Measurements from ENCODE around the gene DNASE1L1. TPM values are rescaled to one million over a fixed set of nuclear protein-coding genes. Genes with fewer than 3 reads are reported as not detected.

DNASE1L1 gene
- total RNA-seq, 1 experiment from 2014 or later = 8.3 TPM

DNA sequence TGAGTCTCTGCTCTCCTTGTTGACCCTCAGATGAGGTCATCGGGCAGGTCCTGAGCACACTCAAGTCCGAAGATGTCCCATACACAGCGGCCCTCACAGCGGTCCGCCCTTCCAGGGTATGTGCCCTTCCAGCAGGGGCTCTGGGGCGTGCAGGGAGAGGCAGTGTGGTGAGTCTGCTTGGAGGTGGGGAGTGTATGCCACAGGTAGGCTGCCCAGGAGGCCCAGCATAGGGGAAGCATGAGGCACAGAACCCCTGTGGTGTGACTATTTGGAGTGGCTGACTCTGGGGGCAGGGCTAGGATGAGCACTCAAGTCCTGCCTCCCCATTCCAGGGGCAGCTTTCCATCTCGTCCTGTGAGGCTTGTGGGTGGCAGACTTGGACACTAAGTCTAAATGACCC lies 24.6 kb upstream of the DNASE1L1 start:
- H3K4me3 ChIP-seq (ENCODE audit: low read depth, low read length, poor library complexity, severe bottlenecking) = no peak overlapping the region
- peaks cover 8% of the 10 kb centered on the region for H3K36me3 ChIP-seq (ENCODE audit: insufficient read depth, low read length, poor library complexity, severe bottlenecking)
- intact Hi-C loops (cut with micrococcal nuclease; ENCODE audit: unreplicated experiment) = no loop called here
- H3K27me3 ChIP-seq (replicated peaks; ENCODE audit: insufficient read depth, low read depth, low read length, poor library complexity) = no peaks in the 10 kb centered on the region
- H3K9me3 ChIP-seq (ENCODE audit: low read depth, low read length, poor library complexity, severe bottlenecking) = no peaks in the 10 kb centered on the region
- no TSS peak for BruUV-seq (replicated peaks)
- H3K27ac ChIP-seq (ENCODE audit: low read depth, low read length, poor library complexity, severe bottlenecking) = no peak overlapping the region
- POLR2A ChIA-PET (ENCODE audit: low non-redundant PET) = no interaction called here
- CTCF ChIA-PET = no interaction called here
- peaks cover 14% of the 10 kb centered on the region for H3K4me1 ChIP-seq (ENCODE audit: insufficient read depth, low read length, poor library complexity, severe bottlenecking)
- TF ChIP-seq EZH2 (IDR thresholded peaks at IDR 0.05; ENCODE audit: borderline replicate concordance, low read depth, low read length, poor library complexity, severe bottlenecking) = no peak
- TF ChIP-seq, protein P1, sequence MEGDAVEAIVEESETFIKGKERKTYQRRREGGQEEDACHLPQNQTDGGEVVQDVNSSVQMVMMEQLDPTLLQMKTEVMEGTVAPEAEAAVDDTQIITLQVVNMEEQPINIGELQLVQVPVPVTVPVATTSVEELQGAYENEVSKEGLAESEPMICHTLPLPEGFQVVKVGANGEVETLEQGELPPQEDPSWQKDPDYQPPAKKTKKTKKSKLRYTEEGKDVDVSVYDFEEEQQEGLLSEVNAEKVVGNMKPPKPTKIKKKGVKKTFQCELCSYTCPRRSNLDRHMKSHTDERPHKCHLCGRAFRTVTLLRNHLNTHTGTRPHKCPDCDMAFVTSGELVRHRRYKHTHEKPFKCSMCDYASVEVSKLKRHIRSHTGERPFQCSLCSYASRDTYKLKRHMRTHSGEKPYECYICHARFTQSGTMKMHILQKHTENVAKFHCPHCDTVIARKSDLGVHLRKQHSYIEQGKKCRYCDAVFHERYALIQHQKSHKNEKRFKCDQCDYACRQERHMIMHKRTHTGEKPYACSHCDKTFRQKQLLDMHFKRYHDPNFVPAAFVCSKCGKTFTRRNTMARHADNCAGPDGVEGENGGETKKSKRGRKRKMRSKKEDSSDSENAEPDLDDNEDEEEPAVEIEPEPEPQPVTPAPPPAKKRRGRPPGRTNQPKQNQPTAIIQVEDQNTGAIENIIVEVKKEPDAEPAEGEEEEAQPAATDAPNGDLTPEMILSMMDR (conservative IDR thresholded peaks at IDR 0.05; ENCODE audit: low read depth, low read length) = no peak
- no peak for DNase-seq (ENCODE audit: low spot score)

DNA sequence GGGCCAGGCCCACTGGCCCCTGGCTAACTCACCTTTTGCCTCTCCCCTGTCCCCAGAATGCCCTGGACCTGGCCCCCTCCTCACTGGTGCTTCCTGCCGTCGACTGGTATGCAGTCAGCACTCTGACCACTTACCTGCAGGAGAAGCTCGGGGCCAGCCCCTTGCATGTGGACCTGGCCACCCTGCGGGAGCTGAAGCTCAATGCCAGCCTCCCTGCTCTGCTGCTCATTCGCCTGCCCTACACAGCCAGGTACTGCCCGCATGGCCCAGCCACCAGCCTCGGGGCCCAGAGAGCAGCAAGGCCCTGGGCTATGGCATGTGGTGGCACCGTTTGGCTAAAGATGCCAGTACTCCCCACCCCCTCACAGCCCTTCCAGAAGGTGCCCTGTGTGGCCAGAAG lies 23.2 kb upstream of the DNASE1L1 start:
- H3K4me1 ChIP-seq (ENCODE audit: insufficient read depth, low read length, poor library complexity, severe bottlenecking) = peaks cover 5% of the 10 kb centered on the region
- H3K9me3 ChIP-seq (ENCODE audit: low read depth, low read length, poor library complexity, severe bottlenecking) = no peaks in the 10 kb centered on the region
- POLR2A ChIA-PET (ENCODE audit: low non-redundant PET) = no interaction called here
- BruUV-seq (replicated peaks) = no TSS peak
- intact Hi-C loops (cut with micrococcal nuclease; ENCODE audit: unreplicated experiment) = no loop called here
- CTCF ChIA-PET = no interaction called here
- peaks cover 8% of the 10 kb centered on the region for H3K36me3 ChIP-seq (ENCODE audit: insufficient read depth, low read length, poor library complexity, severe bottlenecking)
- no peak overlapping the region for H3K4me3 ChIP-seq (ENCODE audit: low read depth, low read length, poor library complexity, severe bottlenecking)
- no peaks in the 10 kb centered on the region for H3K27me3 ChIP-seq (replicated peaks; ENCODE audit: insufficient read depth, low read depth, low read length, poor library complexity)
- H3K27ac ChIP-seq (ENCODE audit: low read depth, low read length, poor library complexity, severe bottlenecking) = no peak overlapping the region
- DNase-seq (ENCODE audit: low spot score) = no peak
- TF ChIP-seq, protein P1 (conservative IDR thresholded peaks at IDR 0.05; ENCODE audit: low read depth, low read length) = no peak
- no peak for TF ChIP-seq EZH2 (IDR thresholded peaks at IDR 0.05; ENCODE audit: borderline replicate concordance, low read depth, low read length, poor library complexity, severe bottlenecking)

DNA sequence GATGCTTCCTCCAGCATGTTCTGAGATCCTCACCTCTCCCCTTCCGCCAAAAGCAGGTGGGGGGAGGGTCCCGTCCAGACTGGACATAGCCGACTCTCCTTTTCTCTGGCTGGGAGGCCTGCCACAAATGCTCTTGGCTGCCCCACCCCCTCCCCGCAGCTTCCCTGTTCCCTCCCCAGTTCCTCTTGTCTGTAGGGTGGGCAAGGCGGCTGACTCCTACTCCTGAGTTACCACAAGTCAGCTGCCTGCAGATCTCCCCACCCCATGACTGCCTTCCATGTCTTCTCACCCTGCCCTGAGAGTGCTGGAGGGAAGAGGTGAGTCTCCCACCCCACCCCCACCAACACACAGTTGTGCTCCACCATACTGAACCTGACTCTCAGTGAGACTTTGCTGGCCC lies 22.3 kb upstream of the DNASE1L1 start:
- H3K4me3 ChIP-seq (ENCODE audit: low read depth, low read length, poor library complexity, severe bottlenecking) = no peak overlapping the region
- H3K9me3 ChIP-seq (ENCODE audit: low read depth, low read length, poor library complexity, severe bottlenecking) = no peaks in the 10 kb centered on the region
- no TSS peak for BruUV-seq (replicated peaks)
- peaks cover 8% of the 10 kb centered on the region for H3K36me3 ChIP-seq (ENCODE audit: insufficient read depth, low read length, poor library complexity, severe bottlenecking)
- CTCF ChIA-PET = no interaction called here
- H3K4me1 ChIP-seq (ENCODE audit: insufficient read depth, low read length, poor library complexity, severe bottlenecking) = peaks cover 5% of the 10 kb centered on the region
- no peak for DNase-seq (ENCODE audit: low spot score)
- no peaks in the 10 kb centered on the region for H3K27me3 ChIP-seq (replicated peaks; ENCODE audit: insufficient read depth, low read depth, low read length, poor library complexity)
- no peak overlapping the region for H3K27ac ChIP-seq (ENCODE audit: low read depth, low read length, poor library complexity, severe bottlenecking)
- TF ChIP-seq, protein P1 (conservative IDR thresholded peaks at IDR 0.05; ENCODE audit: low read depth, low read length) = no peak
- TF ChIP-seq EZH2 (IDR thresholded peaks at IDR 0.05; ENCODE audit: borderline replicate concordance, low read depth, low read length, poor library complexity, severe bottlenecking) = no peak
- intact Hi-C loops (cut with micrococcal nuclease; ENCODE audit: unreplicated experiment) = no loop called here
- POLR2A ChIA-PET (ENCODE audit: low non-redundant PET) = no interaction called here

Data from A673 (cell line).